NCI-H2227 treated with DMSO at 0.1 percent for 48 hours (cell line): ENCODE data around the gene RWDD4.
"Not testable (repeated sequence)": the region's sequence is repeated elsewhere in the genome, so short reads cannot be mapped to it uniquely, and the experiment has no call there.

ENCODE experiments used
- DNase-seq: peaks from one replicate; lab custom pipeline; 2025; lab: John Stamatoyannopoulos, UW

The RWDD4 gene

DNA sequence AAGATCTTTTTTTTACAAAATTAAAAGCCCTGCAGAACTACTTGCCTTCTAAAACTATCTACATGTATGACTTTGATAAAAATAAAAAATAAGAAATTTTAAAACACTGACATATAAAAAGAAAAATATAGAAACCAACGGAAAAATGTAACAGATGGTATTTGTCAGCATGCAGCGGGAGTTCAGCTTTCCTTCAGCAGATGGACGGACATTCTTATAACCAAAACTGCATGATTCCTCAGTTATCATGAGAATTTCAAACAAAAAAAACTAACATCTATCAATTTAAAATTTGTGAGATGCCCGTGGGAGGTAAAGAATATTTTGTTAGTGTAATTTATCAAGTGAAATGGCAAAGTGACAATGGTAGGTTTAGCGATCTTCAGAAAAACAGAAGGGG, 23.2 kb downstream of the RWDD4 start:
- DNase-seq, result no peak

DNA sequence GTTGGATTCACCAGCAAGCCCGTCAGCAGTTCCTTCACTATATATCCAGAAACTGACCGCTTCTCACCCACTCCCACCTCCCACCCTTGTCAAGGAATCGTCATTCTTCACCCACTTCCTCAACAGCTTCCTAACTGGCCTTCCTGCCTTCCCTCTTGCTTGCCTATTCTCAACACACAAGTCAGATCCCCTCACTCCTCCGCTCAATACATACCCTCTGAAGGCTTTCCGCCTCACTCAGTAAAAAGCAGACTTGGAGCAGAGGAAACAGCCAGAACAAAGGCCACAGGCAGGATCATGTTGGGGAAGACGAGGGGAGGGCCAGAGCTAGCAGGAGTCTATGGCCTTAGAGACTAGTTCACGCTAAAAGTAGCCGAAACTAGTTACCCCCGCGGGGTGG, 23.7 kb downstream of the RWDD4 start:
- no peak for DNase-seq

DNA sequence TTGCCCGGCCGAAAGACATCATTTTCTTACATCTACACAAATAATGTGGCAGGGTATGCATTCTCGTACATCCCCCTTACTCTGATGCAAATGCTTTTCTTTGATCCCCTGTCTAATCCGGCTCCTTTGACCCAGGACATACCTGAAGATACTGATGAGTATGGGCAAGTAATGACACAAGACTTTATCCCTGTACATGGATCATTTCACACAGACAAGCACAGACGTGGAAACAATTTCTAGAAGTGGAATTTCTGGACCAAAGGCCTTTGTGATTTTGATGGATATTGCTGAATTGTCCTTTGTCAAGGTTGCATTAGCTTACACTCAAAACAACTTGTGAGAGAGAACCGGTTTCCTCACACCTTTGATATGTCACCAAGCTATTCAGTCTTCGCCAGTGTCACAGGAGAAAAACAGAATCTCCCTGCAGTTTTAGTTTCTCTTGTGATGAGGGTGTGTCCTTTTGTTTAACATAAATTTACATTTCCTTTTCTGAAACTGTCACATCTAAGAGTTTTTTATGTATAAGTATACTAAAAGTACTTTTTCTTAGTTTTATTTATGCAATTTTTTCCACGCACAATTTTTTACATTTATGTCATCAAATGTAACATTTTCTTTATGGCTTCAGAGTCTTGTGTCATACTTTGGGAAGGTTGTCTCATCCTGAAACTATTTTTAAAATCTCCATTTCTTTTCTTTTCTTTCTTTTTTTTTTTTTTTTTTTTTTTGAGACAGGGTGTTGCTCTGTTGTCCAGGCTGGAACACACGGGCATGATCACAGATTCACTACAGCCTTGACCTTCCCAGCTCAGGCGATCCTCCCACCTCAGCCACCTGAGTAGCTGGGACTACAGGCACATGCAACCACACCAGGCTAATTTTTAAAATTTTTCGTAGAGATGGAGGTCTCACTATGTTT, 25.2 kb downstream of the RWDD4 start:
- no peak for DNase-seq

DNA sequence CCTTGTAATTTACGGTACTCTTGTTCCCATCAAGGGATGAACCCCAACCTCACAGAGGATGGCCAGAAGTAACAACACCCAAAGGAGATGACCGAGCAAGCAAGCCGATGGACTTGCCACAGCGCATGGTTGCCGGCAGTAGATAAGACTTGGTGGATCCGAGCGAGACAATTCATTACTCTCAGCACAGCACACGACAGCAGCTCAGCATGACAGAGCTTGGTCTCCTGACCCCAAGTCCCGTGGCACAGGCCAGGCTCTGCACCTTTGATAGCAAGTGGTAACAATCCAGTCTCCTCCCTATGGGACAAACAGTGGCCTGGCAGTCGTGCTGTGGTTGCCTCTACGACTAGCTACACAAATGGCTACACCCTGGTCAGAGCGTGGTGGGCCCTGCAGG, 26.3 kb downstream of the RWDD4 start:
- no peak for DNase-seq

DNA sequence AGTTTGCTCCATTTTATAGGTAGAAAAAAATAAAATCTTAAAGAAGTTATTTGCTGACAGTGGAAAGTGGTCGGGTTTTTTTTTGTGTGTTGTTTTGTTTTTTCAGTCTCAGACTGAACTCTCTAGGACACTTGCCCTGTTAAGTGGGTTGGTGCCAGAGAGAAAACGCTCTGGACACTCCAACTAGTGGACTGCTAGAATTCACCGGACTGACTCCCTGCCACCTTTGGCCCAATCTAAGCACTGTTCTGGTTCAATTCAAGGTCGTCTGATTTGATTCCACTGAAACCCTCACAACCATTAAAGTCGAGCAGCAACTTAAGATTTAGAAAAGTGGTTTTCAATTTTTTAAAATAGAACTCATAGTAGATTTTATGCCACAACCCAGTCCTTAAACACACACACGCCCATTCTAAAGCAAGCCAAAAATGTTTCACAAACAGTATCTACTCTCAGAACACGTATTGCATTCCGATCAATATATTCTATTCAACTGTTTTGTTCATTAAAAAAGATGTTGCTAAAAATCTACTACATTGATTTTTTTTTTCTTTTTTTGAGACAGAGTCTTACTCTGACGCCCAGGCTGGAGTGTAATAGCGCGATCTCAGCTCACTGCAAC, 27.3 kb downstream of the RWDD4 start:
- no peak for DNase-seq

DNA sequence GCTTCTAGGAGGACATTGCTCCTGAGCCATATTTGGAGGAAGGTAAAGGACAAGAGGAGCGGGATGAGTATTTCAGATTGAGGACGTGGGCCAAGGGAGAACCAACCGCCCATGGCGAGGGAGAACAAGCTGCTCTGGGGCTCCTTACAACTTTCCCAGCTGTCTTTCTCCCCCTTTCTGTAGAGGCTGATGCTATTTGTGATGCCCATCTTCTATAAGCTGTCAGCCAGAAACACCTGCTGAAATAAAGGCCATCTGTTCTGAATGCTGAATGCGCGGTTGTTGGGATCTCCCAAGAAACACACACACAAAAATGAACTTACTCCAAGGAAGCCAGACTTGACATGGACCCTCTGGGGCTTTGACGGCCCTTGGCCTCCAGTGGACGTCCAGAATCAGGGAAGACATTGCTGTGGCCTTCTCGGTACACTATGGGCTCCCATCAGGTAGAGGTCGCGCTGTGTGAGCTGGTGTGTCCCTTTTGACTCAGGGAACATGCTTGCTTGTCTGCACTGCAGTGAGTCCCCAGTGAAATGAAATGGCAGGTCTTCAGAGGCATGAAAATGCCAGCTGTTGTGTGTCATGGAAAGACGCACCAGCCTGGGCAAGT, 30.9 kb downstream of the RWDD4 start:
- no peak for DNase-seq

DNA sequence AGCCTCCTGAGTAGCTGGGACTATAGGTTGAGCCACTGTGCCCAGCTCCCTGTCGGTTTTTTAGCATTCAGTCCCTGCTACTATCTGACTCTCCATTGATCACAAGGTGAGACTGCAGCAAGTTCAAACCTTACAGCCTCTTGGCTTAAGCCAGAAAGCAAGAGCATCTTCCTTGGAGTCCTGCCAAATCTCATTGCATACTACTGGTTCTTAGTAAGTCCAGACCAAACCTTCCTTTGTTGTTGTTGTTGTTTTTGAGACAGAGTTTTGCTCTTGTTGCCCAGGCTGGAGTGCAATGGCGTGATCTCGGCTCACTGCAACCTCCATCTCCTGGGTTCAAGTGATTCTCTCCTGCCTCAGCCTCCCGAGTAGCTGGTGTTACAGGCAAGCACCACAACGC, 31.7 kb downstream of the RWDD4 start:
- DNase-seq, result not testable (repeated sequence)

DNA sequence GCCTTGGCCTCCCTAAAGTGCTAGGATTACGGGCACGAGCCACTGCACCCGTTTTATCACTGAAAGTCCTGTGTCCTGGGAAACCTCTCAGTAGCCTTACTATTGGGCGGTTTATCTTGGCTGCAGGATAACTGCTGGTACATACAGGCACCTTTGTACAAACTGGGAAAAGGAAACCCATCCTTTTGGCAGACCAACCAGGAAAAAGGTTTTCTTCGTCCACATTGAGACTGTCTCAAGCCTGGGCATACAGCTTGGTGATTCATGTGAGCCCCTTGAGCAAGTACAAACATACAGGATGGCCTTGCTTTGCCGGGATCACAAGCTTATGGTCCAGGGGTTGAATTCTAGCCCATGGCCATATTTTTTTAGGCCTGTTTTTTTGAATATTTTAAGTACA, 32.8 kb downstream of the RWDD4 start:
- DNase-seq, result no peak

DNA sequence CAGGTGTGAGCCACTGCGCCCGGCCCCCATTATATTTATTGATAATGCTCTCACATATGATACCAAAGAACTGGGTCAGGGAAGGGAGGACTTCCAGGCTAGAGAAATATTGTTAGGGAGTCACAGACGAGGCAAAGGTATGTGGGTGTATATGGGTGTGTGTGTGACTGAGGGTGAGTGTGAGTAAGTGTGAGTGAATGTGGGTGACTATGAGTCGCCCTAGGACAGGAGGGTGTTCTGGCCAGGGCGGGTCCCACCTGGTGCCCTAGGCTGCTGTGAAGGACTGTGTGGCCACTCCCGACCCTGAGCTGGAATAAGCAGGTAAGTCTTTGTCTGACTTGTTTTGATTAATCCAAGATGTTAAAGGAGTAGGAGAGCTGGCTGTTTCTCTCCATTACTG, 34.4 kb downstream of the RWDD4 start:
- no peak for DNase-seq

DNA sequence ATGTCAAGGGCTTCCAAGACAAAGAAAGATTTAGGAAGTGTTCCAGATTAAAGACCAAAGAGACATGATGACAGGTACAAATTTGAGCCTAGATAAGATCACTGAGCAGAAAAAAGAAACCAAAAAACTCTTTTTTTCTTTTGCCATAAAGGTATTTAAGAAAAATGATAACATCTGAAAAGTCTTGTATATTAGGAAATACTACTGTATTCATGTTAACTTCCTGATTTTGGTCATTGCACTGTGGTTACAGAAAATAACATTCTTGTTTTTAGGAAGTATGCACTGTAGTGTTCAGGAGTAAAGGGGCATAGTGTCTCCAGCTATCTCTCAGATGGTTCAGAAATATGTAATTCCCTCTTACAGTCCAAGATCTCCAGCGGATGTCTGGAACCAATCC, 37.1 kb downstream of the RWDD4 start:
- no peak for DNase-seq

DNA sequence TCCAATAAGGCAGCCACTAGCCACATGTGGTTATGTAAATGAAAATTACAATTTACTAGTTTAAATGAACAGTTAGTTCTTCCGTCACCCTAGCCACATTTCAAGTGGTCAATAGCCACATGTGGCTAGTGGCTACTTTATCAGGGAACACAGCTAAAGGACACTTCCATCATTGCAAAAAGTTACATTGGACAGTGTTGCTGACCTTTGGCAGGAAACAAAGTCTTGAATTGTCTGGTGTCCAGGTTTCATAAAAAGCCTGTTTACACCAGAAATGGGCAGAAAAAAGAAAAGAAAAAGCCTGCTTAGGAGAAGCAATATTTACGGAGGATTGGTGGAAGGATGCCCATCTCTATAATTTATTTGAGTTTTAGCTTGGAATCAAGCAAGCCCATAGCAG, 38.6 kb downstream of the RWDD4 start:
- no peak for DNase-seq

DNA sequence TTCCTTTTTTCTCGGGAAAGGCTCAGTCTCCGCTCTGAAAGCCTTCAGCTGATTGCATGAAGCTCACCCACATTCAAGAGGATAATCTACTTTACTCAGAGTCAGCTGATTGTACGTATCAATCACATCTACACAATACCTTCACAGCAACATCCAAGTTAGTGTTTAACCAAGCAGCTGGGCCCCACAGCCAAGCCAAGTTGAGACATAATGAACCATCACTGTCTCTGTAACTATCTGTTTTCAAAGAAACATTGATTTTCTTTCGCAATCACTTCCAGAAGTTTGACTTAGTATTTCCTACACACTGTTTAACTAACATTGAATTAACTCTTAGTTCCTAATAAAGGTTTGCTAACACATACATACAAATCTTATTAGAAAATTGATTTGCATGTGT, 40.3 kb downstream of the RWDD4 start:
- no peak for DNase-seq

DNA sequence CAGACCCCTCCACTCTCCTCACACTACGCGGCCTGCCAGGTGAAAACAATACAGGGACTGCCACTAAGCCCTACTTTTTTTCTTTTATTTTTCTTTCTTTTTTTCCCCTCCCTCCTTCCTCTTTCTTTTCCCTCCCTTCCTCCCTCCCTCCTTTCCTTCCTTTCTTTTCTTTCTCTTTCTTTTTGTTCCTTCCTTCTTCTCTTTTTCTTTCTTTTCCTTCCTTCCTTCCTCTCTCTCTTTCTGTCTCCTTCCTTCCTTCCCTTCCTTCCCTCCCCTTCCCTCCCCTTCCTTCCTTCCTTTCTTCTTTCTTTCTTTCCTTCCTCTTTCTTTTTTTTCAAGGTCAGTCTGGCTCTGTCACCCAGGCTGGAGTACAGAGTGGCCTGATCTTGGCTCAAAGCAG, 41.9 kb downstream of the RWDD4 start:
- no peak for DNase-seq

DNA sequence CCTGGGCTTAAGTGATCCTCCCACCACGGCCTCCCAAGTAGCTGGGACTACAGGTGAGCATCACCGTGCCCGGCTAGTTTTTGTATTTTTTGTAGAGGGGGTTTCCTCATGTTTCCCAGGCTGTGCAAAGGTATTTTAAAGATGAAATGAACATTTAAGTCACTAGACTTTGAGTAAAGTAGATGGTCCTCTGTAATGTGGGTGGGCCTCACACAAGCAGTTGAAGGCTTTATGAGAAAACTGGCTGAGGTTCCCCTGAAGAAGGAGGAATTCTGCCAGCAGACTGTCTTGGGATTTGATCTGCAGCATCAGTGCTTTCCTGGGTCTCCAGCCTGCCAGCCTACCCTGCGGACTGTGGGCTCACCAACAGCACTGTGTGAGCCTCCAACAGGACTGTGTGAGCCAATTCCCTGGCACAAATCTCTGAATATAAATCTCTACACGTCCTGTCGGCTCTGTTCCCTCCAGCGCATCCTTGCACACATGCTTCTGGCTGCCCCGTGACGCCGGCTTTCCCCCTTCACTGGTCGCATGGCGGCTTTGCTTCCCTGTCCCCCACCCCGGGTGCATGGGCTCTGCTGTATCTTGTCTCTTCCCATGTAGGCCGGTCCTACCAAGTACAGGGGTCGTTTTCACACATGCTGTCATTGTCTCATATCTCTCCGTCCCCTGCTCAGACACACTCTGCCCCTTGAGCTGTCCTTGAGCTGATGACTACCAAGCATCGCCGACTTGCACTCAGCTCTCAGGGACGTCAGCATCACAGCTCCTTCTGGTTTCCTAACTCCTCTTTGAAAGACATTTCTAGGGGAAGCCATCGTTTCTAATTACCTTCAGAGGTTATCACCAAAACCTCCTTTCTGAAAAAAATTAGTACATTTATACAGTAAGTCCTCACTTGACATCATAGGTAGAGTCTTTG, 46.4 kb downstream of the RWDD4 start:
- DNase-seq, result no peak

DNA sequence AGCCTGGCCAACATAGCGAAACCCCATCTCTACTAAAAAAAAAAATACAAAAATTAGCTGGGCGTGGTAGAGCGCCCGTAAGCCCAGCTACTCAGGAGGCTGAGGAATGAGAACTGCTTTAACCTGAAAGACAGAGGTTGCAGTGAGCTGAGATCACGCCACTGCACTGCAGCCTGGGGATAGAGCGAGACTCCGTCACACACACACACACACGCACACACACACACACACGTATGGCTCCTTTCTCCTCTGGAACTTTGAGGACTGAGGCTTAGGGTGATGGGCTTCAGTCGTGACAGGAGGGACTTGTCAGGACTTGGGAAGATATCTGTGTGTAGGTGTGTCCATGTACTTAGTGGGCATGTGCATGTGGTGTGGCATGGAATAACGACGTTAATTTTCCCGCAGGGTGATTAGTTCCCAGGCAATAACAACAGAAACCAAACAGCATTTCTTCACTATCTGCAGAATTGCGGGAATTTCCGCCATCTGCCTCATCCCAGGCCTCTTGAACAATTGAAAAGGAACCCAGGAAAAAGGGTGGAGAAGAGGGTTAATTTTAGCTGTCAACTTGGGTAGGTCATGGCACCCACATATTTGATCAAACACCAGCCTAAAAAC, 47.7 kb downstream of the RWDD4 start:
- no peak for DNase-seq

DNA sequence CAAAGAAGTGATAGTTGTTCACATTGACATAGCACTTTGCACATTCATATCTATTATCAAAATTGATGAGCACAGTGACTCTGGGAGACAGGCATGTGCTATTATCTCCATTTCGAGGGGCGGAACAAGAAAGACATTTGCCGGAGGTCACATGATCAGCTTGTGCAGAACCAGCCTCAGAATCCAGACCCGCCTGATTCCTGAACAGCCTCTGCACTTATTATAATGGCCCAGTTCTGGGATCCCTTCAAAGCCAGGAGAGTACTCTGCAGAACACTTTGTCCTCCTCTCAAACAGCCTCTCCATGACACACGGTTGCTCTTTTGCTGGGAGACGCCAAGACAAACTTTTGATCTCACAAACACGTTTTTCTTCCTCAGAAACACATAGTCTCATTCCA, 48.4 kb downstream of the RWDD4 start:
- DNase-seq, result no peak

DNA sequence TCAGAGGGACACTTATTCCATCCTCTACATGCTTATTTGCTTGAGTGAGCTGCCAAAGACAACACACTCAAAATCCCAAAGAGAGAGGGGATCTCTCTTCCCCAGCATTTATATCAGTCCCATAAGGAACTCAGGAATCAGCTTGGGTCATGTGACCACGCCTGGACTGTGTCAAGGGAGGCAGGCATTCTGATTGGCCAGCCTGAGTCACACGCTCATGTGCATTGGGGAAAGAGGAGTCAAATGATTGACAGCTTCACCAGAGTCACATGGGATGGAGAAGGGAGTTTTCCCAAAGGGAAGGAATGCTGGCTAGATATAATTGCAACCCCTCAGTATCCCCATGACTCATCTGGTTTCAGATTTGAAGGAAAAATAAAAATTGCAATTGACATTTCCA, 49.0 kb downstream of the RWDD4 start:
- DNase-seq, result no peak

DNA sequence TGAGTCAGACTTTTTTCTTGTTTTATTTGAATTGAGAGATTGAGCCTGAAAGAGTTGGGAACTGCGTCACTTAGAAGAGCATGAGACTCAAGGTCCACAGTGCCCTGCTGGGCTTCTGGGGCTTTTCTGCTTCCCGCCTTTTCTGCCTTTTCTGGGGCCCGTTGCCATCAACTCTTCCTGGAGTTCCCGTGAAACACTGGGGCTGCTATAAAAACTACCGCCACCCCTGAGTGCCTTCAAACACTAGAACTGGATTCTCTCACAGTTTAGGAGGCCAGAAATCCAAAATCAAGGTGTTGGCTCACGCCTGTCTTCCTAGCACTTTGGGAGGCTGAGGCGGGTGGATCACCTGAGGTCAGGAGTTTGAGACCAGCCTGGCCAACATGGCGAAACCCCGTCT, 49.8 kb downstream of the RWDD4 start:
- DNase-seq, result no peak

DNA sequence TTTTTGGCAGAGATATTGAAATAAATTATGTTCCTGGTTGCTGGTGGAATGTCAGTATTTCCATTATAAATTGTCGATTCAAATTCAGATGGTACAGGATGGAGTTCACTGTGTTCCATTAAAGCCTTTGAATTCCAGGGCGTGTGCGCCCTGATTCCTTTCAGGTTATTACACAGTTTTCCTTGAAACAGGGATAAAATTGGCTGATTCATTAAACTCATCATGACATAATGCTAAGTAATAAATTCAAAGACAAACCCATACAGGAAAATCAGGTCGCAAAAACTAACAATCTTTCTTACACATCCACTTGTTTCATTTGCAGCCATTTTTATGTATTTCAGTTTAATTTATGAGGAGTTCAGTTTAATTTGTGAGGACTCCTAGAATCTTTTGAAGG, 51.1 kb downstream of the RWDD4 start:
- no peak for DNase-seq

DNA sequence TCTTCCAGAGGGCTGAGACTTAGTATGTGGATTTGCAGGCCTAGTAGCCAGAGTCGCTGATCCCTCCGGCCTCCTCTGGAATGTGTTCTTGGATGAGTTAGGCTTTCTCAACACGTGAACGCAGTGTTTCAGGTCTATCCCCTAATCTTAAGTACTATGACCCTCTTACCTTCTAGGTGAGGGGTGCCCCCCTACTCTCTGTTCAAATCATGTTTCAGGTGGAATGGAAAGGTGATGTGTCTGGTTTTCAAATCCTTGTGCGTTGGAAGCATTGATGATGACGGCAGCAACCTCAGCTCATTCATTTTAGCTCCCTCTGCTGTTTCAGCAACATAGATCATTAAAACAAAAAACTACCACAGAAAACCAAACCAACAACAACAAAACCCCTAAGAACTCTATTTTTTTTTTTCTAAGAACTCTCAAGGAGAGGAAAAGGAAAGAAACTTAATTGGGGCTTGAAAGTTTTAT, 56.4 kb downstream of the RWDD4 start:
- no peak for DNase-seq

DNA sequence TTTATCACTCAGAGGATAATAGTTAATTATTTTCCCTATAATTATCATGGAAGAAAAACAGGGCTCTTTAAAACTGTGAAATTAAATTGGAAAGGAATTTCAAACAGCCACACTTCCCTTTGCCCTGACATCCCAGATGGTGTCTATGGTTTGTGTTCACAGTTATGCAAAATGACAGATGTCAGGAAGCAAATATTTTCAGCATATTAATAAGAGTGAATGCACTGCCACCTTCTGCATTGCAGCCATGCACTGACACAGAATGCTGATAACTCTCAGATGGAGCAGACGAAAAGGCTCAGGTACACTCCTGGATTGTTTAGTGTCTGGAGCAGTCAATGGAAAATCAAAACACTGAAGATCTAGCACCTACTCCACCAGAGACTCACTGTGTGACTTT, 57.6 kb downstream of the RWDD4 start:
- no peak for DNase-seq
